OCI-LY3 (cell line): ENCODE results near the gene INTS3.

Experiments
- H2AFZ ChIP-seq: fragments of 200-600, 300-600 bp; shearing (Covaris generic); 2 replicates; pipeline ENCODE4 v1.6.0; 2014; ENCODE audit warnings: antibody characterized with exemption, low read depth, low read length
- H3K27ac ChIP-seq: fragments of 200-600, 300-600 bp; sonication (generic); 2 replicates; pipeline ENCODE4 v1.5.1; 2014; ENCODE audit warnings: mild to moderate bottlenecking, low read length, moderate library complexity, mixed read lengths
- H3K27me3 ChIP-seq: fragments of 200-600, 300-600 bp; sonication (generic); 2 replicates; pipeline ENCODE4 v1.6.1; 2014; ENCODE audit warnings: low read depth, low read length, mixed read lengths
- H3K36me3 ChIP-seq: fragments of 200-600, 300-600 bp; sonication (generic); replicated peaks from 2 replicates; pipeline ENCODE3; 2014; ENCODE audit warnings: low read depth, low read length, mixed read lengths
- H3K4me1 ChIP-seq: fragments of 300-600, 200-600 bp; sonication (generic); 2 replicates; pipeline ENCODE4 v1.6.1; 2014; ENCODE audit warnings: low read length, mixed read lengths
- H3K4me2 ChIP-seq: fragments of 200-600, 300-600 bp; sonication (generic); 2 replicates; pipeline ENCODE4 v1.6.1; 2014; ENCODE audit warnings: low read length, mixed read lengths
- H3K4me3 ChIP-seq: fragments of 300-600, 200-600 bp; sonication (generic); 2 replicates; pipeline ENCODE4 v1.5.1; 2014; ENCODE audit warnings: antibody characterized with exemption, mild to moderate bottlenecking, low read length, moderate library complexity
- H3K79me2 ChIP-seq: fragments of 300-600, 200-600 bp; shearing (Covaris generic); 2 replicates; pipeline ENCODE4 v1.6.1; 2014; ENCODE audit warnings: mild to moderate bottlenecking, low read length, mixed read lengths
- H3K9ac ChIP-seq: fragments of 300-600, 200-600 bp; shearing (Covaris generic); 2 replicates; pipeline ENCODE4 v1.6.0; 2014; ENCODE audit warnings: mild to moderate bottlenecking, low read length, moderate library complexity
- H3K9me3 ChIP-seq: fragments of 200-600, 300-600 bp; shearing (Covaris generic); 2 replicates; pipeline ENCODE4 v1.6.1; 2014; ENCODE audit warnings: low read length, mixed read lengths; ENCODE audit not compliant: insufficient read depth
- H4K20me1 ChIP-seq: fragments of 200-600, 300-600 bp; sonication (generic); 2 replicates; pipeline ENCODE4 v1.6.1; 2016; ENCODE audit warnings: low read length, mixed read lengths; ENCODE audit not compliant: insufficient read depth
- EZH2phosphoT487 ChIP-seq: fragments of 200-600 bp; shearing (Covaris generic); IDR thresholded peaks from 2 replicates; pipeline ENCODE4 v1.6.1; 2018; ENCODE audit warnings: antibody characterized with exemption, mixed run types, low read depth
- TF ChIP-seq, protein P1 (sequence below): fragments of 200-600, 300-600 bp; sonication (generic); IDR thresholded peaks from 2 replicates; pipeline ENCODE4 v1.5.1; 2014; ENCODE audit warnings: antibody characterized with exemption, low read length, low read depth

Gene INTS3

DNA sequence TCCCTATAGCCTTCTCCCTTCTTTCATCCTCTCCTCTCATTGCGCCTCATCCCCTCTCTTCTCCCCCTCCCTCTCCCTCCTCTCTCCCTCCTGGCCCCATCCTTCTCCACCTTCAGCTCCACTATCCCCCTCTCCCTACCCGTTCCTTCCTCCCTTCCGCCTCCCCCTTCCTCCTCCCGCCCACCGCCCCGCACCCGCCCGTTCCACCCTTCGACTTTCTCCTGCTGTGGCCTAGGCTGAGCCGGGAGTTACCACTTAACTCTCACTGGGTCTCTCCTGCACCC, 47.8 kb upstream of the INTS3 start:
- Histone ChIP-seq H3K79me2 (no peaks in the 10 kb centered on the region), H3K4me3 (no peak overlapping the region), H2AFZ (no peak overlapping the region), H3K27me3 (peaks cover 18% of the 10 kb centered on the region), H3K9me3 (no peaks in the 10 kb centered on the region), H3K27ac (no peak overlapping the region), H3K4me1 (no peaks in the 10 kb centered on the region), H4K20me1 (no peaks in the 10 kb centered on the region), H3K36me3 (no peaks in the 10 kb centered on the region), H3K9ac (no peak overlapping the region), H3K4me2 (no peak overlapping the region)
- TF ChIP-seq, protein P1, sequence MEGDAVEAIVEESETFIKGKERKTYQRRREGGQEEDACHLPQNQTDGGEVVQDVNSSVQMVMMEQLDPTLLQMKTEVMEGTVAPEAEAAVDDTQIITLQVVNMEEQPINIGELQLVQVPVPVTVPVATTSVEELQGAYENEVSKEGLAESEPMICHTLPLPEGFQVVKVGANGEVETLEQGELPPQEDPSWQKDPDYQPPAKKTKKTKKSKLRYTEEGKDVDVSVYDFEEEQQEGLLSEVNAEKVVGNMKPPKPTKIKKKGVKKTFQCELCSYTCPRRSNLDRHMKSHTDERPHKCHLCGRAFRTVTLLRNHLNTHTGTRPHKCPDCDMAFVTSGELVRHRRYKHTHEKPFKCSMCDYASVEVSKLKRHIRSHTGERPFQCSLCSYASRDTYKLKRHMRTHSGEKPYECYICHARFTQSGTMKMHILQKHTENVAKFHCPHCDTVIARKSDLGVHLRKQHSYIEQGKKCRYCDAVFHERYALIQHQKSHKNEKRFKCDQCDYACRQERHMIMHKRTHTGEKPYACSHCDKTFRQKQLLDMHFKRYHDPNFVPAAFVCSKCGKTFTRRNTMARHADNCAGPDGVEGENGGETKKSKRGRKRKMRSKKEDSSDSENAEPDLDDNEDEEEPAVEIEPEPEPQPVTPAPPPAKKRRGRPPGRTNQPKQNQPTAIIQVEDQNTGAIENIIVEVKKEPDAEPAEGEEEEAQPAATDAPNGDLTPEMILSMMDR, result no peak
- no peak for TF ChIP-seq EZH2phosphoT487

- H3K27ac ChIP-seq, result no peak overlapping the region
- no peak overlapping the region for H3K4me3 ChIP-seq
- no peak overlapping the region for H2AFZ ChIP-seq
- no peak overlapping the region for H3K4me2 ChIP-seq
- no peaks in the 10 kb centered on the region for H3K9me3 ChIP-seq
- no peaks in the 10 kb centered on the region for H4K20me1 ChIP-seq
- no peaks in the 10 kb centered on the region for H3K4me1 ChIP-seq
- no peak overlapping the region for H3K9ac ChIP-seq
- TF ChIP-seq, protein P1, result no peak
- no peak for TF ChIP-seq EZH2phosphoT487
- no peaks in the 10 kb centered on the region for H3K79me2 ChIP-seq
- H3K27me3 ChIP-seq, result peaks cover 31% of the 10 kb centered on the region
- no peaks in the 10 kb centered on the region for H3K36me3 ChIP-seq
Measured at GRCh38 chr1:153682730-153683129, 45.1 kb upstream of the INTS3 start.

DNA sequence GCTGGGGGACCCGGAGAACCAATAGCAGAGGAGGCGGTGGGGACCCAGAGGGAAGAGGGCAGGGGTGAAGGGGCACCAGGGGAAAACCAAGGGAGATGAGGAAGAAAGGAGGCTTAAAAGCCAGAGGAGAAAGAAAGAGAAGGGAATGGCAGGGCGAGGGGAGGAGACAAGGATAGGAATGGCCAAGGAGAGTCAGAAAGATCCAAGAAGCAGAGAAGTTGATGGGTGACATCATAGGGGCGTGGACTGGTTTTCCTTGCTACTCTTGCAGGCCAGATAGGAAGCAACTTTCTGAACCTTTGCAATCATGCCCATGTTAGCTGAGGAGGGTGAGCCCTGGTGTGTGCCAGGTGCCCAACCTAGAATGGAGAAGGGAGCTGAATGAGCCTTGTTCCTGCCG, 44.0 kb upstream of the INTS3 start:
- peaks cover 27% of the 10 kb centered on the region for H3K27me3 ChIP-seq
- no peaks in the 10 kb centered on the region for H3K9me3 ChIP-seq
- H3K4me2 ChIP-seq, result no peak overlapping the region
- no peak overlapping the region for H3K4me3 ChIP-seq
- TF ChIP-seq EZH2phosphoT487, result no peak
- TF ChIP-seq, protein P1, result no peak
- H3K9ac ChIP-seq, result no peak overlapping the region
- H3K79me2 ChIP-seq, result no peaks in the 10 kb centered on the region
- no peaks in the 10 kb centered on the region for H3K4me1 ChIP-seq
- H3K27ac ChIP-seq, result no peak overlapping the region
- no peaks in the 10 kb centered on the region for H3K36me3 ChIP-seq
- H4K20me1 ChIP-seq, result no peaks in the 10 kb centered on the region
- H2AFZ ChIP-seq, result no peak overlapping the region

DNA sequence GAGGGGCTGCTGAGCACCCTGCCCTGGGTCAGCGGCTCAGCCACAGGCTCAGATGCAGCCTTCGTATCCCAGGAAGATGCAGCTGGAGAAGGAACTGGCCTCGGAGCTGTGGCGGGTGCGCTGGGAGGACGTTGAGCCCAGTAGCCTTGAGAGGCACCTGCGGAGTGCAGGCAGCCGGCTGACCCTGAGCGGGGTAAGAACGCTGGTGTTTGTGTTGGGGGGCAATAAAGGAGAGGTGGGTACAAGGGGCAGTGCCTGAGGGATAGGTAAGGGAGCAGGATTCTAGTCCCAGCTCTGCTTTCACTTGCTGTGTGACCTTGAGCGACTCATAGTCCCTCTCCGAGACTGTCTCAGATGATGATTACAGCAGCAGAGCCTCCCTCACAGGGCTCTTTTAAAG, 43.0 kb upstream of the INTS3 start:
- no peak overlapping the region for H2AFZ ChIP-seq
- no peaks in the 10 kb centered on the region for H3K4me1 ChIP-seq
- H3K79me2 ChIP-seq, result no peaks in the 10 kb centered on the region
- no peak overlapping the region for H3K4me2 ChIP-seq
- peaks cover 27% of the 10 kb centered on the region for H3K27me3 ChIP-seq
- H3K36me3 ChIP-seq, result no peaks in the 10 kb centered on the region
- H4K20me1 ChIP-seq, result no peaks in the 10 kb centered on the region
- no peak overlapping the region for H3K27ac ChIP-seq
- H3K9me3 ChIP-seq, result no peaks in the 10 kb centered on the region
- H3K4me3 ChIP-seq, result no peak overlapping the region
- no peak for TF ChIP-seq EZH2phosphoT487
- TF ChIP-seq, protein P1, result no peak
- no peak overlapping the region for H3K9ac ChIP-seq
